Glutamatergic neuron (in vitro differentiated cells): Measurements from ENCODE around the gene ECHS1. TPM values are rescaled to one million over a fixed set of nuclear protein-coding genes. Genes with fewer than 3 reads are reported as not detected.
"Not testable (repeated sequence)": the region's sequence is repeated elsewhere in the genome, so short reads cannot be mapped to it uniquely, and the experiment has no call there.

Source experiments
- DNase-seq: peaks from one replicate; pipeline ENCODE4 v3.0.0; 2022
- H3K27ac Mint-ChIP-seq: one replicate; pipeline ENCODE4 v1.8.0; 2020; ENCODE audit warnings: mild to moderate bottlenecking, mixed read lengths, inconsistent platforms; ENCODE audit not compliant: unreplicated experiment
- H3K27me3 Mint-ChIP-seq: one replicate; pipeline ENCODE4 v1.8.0; 2020; ENCODE audit warnings: mild to moderate bottlenecking, moderate library complexity, mixed read lengths, inconsistent platforms; ENCODE audit not compliant: unreplicated experiment
- H3K36me3 Mint-ChIP-seq: one replicate; pipeline ENCODE4 v1.8.0; 2020; ENCODE audit warnings: mild to moderate bottlenecking, mixed read lengths, inconsistent platforms; ENCODE audit not compliant: unreplicated experiment
- H3K4me1 Mint-ChIP-seq: one replicate; pipeline ENCODE4 v1.8.0; 2020; ENCODE audit warnings: mild to moderate bottlenecking, low read depth, mixed read lengths, inconsistent platforms; ENCODE audit not compliant: unreplicated experiment
- H3K4me3 Mint-ChIP-seq: one replicate; pipeline ENCODE4 v1.8.0; 2020; ENCODE audit warnings: mild to moderate bottlenecking, mixed read lengths, inconsistent platforms; ENCODE audit not compliant: unreplicated experiment
- H3K9me3 Mint-ChIP-seq: one replicate; pipeline ENCODE4 v1.8.0; 2020; ENCODE audit warnings: mild to moderate bottlenecking, moderate library complexity, mixed read lengths, inconsistent platforms; ENCODE audit not compliant: unreplicated experiment
- total RNA-seq: library from RNA; stranded (reverse); fragmentation: NEBNext Ultra II Directional; extraction: Animal tissue kit (Norgen Biotek cat#: 25700); gene quantifications from one replicate; pipeline ENCODE4 v1.2.1, GENCODE V29; 2021; ENCODE audit not compliant: unreplicated experiment
- TF ChIP-seq, protein P1 (sequence below): fragments of 200-600 bp; sonication (generic); IDR thresholded peaks from one replicate; pipeline ENCODE4 v1.5.0; 2021; ENCODE audit not compliant: partially characterized antibody, unreplicated experiment

The ECHS1 gene
- total RNA-seq, 1 donor from 2014 or later = 64.2 TPM

DNA sequence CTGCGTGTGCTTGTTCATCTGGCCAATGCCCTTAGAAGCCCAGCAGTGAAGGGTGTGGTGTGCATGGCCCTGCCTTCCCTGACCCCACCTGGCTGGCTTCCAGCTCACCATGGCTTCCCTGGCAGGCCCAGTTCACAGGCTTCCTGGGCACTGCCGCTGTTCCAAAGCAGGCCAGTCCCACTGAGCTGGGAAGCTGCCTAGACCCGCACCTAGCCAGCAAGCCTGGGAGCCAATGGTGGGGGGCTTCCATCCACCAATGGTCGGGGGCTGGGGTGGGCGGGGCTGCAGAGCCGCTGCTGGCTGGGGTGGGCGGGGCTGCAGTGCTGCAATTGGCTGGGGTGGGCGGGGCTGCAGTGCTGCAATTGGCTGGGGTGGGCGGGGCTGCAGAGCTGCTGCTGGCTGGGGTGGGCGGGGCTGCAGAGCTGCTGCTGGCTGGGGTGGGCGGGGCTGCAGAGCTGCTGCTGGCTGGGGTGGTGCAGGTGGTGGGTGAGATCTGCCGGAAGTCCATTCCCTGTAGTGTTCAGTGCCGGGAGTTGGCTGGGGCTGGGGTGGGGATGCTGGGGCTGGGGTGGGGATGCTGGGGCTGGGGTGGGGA lies 48.9 kb downstream of the ECHS1 start:
- peaks cover 10% of the 10 kb centered on the region for H3K36me3 Mint-ChIP-seq
- no peak overlapping the region for H3K4me3 Mint-ChIP-seq
- H3K9me3 Mint-ChIP-seq = peaks cover 11% of the 10 kb centered on the region
- no peak overlapping the region for H3K27ac Mint-ChIP-seq
- TF ChIP-seq, protein P1, sequence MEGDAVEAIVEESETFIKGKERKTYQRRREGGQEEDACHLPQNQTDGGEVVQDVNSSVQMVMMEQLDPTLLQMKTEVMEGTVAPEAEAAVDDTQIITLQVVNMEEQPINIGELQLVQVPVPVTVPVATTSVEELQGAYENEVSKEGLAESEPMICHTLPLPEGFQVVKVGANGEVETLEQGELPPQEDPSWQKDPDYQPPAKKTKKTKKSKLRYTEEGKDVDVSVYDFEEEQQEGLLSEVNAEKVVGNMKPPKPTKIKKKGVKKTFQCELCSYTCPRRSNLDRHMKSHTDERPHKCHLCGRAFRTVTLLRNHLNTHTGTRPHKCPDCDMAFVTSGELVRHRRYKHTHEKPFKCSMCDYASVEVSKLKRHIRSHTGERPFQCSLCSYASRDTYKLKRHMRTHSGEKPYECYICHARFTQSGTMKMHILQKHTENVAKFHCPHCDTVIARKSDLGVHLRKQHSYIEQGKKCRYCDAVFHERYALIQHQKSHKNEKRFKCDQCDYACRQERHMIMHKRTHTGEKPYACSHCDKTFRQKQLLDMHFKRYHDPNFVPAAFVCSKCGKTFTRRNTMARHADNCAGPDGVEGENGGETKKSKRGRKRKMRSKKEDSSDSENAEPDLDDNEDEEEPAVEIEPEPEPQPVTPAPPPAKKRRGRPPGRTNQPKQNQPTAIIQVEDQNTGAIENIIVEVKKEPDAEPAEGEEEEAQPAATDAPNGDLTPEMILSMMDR = no peak
- peaks cover 4% of the 10 kb centered on the region for H3K27me3 Mint-ChIP-seq
- DNase-seq = peak; percentile 86
- H3K4me1 Mint-ChIP-seq = peaks cover 9% of the 10 kb centered on the region

GRCh38 chr10:133322064-133322709 lies 51.0 kb downstream of the ECHS1 start:
- H3K4me1 Mint-ChIP-seq, H3K36me3 Mint-ChIP-seq, H3K4me3 Mint-ChIP-seq, H3K27me3 Mint-ChIP-seq, DNase-seq, H3K27ac Mint-ChIP-seq: not testable (repeated sequence)
- H3K9me3 Mint-ChIP-seq = peaks cover 13% of the 10 kb centered on the region

GRCh38 chr10:133320852-133321422 lies 52.2 kb downstream of the ECHS1 start:
- H3K27me3 Mint-ChIP-seq, H3K4me3 Mint-ChIP-seq, DNase-seq, H3K27ac Mint-ChIP-seq, H3K4me1 Mint-ChIP-seq, H3K36me3 Mint-ChIP-seq: not testable (repeated sequence)
- peaks cover 17% of the 10 kb centered on the region for H3K9me3 Mint-ChIP-seq

DNA sequence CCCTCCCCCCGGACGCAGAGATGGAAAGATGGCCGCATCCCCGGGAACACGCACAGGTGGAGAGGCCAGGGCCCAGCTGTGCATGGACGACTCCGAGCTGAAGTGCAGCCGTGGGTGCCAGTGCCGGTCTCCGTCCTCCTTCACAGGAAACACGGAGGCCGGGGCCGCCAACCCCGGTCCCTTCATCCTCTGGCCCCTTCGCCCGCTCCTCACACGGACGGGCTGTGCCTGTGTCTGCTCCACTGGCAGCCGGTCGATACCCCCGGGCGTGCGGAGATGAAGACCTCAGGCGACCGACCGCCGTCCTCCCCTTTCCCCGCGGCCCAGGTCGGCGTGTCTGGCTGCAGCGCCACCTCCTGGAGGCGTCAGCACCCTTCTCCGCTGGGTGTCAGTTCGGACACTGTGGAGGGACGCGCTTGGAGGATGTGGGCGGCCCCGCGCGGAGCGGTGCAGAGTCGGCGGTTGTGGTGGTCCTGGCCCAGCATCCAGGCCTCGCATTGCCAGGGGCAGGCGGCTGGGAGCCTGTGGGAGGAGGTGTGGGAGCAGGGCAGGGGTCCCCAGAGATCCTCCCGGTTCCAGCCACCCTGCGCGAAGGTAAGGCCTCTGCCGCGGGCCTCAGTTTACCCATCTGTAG lies 54.5 kb downstream of the ECHS1 start:
- Mint-ChIP-seq H3K36me3 (peaks cover 10% of the 10 kb centered on the region), H3K4me1 (peaks cover 5% of the 10 kb centered on the region), H3K9me3 (peaks cover 22% of the 10 kb centered on the region), H3K27me3 (peaks cover 7% of the 10 kb centered on the region), H3K4me3 (peak overlapping the region; percentile 38), H3K27ac (peak overlapping the region; percentile 62)
- DNase-seq = peak; percentile 95
- TF ChIP-seq, protein P1 = peak; percentile 85

GRCh38 chr10:133316732-133317131 lies 56.4 kb downstream of the ECHS1 start:
- peak overlapping the region; percentile 85 for H3K27ac Mint-ChIP-seq
- peaks cover 5% of the 10 kb centered on the region for H3K36me3 Mint-ChIP-seq
- peaks cover 22% of the 10 kb centered on the region for H3K9me3 Mint-ChIP-seq
- H3K4me3 Mint-ChIP-seq = peak overlapping the region; percentile 67
- TF ChIP-seq, protein P1 = no peak
- H3K27me3 Mint-ChIP-seq = peaks cover 7% of the 10 kb centered on the region
- DNase-seq = no peak
- peaks cover 13% of the 10 kb centered on the region for H3K4me1 Mint-ChIP-seq
